SW 1271 (cell line): Measurements from ENCODE around the gene C6orf52.
"Not testable (repeated sequence)": the region's sequence is repeated elsewhere in the genome, so short reads cannot be mapped to it uniquely, and the experiment has no call there.

Source experiments
- DNase-seq, 2 experiments: peaks; one replicate each; lab custom pipeline; 2025; lab: John Stamatoyannopoulos, UW

The C6orf52 gene

DNA sequence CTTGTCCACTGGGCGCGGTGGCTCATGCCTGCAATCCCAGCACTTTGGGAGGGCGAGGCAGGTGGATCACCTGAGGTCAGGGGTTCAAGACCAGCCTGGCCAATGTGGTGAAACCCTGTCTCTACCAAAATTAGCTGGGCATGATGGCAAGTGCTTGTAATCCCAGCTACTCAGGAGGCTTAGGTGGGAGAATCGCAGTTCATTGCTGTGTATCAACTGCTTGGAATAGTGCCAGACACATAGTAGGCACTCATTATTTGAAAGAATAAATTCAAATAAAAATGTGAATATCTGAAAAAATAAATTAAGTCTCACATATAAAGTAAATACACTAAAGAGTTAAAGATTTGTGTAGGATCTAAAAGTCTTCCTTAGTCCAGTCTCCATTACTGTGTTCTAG is 2.2 kb upstream of the C6orf52 start:
- DNase-seq, result no peak

DNA sequence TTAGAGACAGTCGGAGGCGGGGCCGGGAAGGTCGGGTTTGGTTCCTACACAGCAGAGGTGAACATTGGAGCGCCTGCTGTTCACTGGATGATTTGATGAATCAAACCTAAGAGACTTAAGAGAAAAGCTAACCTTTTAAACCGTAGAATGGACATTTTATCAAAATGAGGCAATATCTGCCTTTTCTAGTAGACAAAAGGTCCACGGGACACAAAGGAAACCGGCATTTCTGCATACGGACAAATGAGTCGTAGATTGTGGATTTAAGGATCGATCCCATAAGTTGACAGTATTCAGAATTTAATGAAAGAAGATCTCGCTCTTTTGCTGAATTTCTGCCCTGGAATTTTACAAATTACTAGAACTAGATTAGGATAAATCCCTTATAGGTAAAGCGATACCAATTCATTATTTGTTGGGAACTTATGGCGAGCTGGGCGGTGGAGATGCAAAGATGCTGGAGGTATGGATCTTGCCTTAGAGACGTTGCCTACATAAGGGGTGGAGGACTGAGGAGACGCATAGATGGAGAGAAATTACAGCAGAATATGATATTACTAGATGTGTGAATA is 756 bp upstream of the C6orf52 start:
- no peak for DNase-seq

DNA sequence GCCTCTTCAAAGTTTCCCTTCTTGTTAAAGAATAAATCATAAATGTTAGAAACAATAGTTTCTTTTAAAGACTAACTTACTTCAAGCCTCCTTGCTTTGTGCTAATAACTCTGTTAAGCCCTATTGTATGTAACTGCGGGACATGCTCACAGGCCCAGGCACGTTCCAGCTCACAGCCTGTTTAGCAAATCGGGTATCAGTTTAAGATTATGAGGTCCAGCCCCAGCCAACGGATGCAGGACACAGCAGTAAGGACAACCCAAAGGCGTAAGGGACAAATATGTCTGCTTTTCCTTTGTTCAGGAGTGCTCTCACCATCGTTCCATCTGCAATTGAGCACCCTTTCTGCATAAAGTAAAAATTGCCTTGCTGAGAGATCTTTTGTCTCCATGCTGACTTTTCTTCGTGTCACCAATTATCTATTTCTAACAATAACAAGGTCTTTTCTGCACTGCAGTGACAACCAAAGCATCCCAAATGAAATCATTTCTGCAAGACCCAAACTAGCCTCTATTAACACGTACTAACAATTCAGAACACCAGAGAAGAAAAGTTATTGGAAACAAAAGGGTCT is 1.4 kb downstream of the C6orf52 start:
- no peak for DNase-seq

DNA sequence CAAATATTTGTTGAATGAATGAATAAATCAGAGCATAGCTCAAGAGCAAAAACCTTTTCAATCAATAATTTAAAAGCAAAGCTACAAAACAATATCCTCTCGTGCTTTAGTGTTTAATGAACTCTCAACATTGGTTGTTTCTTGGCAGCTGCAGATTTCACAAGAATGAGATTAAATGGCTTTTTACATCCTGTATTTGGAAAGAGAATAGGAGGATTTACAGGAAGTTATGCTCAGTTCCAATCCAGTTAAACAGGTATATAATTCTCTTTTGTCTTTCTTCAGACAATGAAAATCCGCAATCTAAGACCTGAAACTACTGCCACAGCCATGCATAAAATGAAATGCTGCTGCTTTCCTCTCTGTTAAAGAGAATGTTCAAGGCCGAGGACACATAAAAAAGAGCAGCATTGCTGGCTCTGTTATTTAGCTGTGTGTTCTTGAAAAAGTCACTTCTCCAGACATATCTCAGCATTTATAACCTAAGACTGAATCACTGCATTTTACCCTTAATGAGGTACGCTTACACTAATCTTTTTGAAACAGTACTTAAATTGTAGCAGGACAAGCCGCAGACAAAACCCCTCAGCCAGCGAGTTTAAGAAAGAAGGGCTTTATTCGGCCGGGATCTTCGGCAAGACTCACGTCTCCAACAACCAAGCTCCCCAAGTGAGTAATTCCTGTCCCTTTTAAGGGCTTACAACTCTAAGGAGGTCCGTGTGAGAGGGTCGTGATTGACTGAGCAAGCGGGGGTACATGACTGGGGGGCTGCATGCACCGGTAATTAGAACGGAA is 3.6 kb downstream of the C6orf52 start:
- DNase-seq, result no peak

DNA sequence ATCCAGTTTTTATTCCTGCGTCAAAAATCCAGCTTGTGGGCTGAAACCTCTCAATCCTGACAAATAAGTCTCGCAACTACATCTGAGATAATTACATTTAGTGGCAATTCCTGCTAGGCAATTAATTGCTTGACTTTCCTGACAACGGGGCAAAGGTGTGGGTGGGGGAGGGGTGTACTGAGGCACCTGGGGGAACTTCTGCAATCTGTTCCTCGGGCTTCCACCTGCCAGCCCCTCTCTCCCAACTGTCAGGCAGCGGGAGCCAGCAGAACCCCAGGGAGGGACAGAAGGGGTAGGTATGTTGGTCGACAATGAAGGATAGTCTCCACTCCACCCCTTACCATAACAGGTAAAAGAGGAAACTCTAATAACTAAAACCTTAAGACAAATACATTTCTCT is 6.8 kb downstream of the C6orf52 start:
- DNase-seq, result no peak

DNA sequence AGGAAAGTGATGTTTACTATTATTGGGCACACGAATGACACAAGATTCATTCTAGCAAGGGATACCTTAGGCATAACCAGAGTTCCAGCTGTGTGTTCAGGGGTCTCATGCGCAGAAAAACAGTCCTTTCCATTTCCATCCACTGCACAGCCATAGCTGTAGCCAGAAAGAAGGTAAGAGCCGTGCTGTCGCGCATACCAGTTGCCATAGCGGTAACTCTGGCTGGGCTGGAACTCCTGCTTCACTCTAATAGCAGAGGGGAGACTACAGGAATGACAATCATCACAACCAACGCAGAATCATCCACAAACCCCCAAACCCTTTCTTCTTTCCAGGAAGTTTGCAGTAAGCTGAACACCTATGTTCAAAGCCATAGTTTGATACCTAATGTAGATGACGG is 7.5 kb downstream of the C6orf52 start:
- DNase-seq, result no peak

DNA sequence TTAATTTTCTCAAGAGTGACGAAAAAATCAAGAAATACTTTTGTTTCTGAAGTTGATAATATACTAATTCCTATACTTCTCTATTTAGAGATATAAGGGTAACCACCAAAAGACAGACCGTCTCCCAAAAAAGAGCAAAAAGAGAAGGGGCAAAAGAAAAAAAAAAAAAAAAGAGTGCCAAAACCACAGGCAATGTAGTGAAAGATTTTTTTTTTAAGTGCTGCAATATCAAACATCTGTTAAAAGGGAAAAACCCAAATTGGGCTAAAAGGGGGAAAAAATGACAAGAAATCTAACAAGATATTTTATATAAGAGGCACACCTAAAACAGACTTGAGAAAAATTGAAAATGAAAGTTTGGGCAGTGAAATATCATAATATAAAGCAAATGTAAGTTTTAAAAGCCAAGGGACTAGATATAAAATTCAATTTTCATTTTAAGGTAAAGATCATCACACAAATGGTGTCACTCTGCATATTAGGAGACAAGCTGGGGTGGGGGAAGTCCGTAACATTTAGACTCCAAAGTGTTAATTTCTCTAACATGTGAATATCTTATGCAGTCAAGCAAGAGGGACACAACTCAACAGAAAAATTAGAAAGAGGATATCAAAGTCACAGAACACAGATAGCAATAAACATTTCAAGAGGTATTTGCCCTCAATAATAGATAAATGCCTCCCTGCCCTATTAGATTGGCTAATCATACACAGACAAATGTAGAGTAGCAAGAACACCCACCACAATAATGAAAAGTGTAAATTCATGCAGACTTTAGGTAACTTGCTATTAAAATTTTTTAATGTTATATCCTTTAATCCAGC is 9.1 kb downstream of the C6orf52 start:
- no peak for DNase-seq

DNA sequence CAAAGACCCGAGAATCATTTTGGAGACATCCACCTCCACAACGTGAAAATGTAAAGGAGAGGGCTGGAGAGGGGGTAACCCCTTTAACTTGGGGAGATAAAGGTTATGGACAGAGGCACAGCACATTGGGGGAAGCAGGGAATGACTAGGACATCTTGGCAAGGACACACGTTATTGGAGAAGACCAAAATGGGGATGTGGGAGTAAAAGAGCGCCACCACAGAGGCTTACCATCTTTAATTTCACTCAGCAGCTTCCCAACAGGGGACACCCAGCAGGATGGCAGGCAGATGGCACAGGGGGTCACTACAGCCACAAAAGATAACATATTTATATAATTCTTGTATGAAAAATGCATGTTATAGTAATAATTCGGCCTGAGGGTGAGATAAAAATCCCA is 9.8 kb downstream of the C6orf52 start:
- DNase-seq, result no peak

DNA sequence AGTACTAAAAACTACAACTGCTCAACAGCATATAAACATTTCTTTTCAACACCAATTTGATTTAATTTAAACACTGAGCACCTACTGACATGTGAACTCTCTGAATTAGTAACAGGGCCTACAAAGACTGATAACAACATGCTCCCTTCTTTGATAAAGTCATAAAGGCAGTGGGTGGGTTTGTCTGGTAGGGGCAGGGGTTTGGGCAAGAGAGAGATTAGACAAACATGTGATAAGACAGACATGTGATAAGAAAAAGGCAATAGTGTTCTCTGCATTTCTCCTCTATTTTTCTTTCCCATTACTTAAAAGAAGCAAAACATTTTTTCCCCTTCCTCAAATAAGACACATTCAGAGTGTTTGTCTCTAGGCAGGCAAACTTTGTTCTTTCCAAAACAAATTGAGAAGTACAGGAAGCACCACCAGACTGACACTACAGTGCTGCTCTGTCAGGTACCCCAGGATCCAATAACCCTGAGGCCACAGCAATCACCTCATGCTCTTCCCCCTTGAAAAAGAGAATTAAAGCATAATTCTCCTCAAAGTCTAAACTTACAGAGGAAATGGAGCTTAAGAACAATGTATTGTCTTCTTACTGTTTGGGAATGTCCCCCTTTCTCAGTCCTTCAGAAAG is 11.9 kb downstream of the C6orf52 start:
- DNase-seq, result no peak

DNA sequence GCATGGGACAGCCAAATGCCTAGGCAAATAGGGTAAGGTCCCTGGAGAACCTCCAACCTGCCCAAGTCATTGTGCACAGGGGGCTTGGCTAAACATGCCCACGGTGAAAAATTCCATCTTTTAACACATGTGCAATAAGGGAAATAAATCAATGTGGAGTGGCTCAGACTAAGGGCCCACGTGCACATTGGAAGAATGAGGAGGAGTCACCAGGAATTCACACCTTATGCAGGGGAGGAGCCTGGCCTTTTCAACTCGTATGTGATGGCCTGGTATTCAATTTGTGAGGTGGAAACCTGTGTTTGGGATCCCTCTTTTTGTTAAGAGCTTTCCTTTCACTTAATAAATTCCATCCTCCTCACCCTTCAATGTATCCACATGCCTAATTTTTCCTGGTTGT is 12.6 kb downstream of the C6orf52 start:
- DNase-seq, result no peak

DNA sequence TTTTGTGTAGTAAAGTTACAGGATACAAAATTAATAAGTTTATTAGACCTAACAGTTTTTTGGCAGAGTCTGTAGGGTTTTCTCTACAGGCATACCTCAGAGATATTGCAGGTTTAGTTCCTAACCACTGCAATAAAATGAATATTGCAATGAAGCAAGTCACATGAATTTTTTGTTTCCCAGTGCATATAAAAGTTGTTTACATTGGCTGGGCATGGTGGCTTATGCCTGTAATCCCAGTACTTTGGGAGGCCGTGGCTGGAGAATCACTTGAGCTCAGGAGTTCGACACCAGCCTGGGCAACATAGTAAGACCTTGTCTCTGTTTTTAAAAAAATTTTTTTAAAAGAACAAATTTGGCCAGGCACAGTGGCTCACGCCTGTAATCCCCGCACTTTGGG is 16.0 kb downstream of the C6orf52 start:
- no peak for DNase-seq

DNA sequence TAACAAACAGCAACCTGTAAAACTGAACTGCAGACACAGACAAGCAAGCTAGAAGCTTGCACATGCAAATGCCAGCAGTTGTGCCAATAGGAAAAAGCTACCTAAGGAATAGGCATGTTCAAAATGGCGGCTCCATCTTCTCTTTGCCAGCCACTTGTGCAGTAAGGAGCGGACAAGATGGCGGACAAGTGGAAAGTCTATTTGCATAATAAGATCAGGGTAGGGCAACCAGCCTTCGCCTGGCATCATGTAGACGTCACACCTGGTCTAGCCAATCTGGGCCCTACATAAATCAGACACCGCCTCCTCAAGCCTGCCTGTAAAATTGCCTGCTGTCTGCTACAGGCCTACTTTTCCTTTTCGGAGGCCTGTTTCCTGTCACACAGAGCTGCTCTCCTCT is 18.0 kb downstream of the C6orf52 start:
- DNase-seq, result no peak

DNA sequence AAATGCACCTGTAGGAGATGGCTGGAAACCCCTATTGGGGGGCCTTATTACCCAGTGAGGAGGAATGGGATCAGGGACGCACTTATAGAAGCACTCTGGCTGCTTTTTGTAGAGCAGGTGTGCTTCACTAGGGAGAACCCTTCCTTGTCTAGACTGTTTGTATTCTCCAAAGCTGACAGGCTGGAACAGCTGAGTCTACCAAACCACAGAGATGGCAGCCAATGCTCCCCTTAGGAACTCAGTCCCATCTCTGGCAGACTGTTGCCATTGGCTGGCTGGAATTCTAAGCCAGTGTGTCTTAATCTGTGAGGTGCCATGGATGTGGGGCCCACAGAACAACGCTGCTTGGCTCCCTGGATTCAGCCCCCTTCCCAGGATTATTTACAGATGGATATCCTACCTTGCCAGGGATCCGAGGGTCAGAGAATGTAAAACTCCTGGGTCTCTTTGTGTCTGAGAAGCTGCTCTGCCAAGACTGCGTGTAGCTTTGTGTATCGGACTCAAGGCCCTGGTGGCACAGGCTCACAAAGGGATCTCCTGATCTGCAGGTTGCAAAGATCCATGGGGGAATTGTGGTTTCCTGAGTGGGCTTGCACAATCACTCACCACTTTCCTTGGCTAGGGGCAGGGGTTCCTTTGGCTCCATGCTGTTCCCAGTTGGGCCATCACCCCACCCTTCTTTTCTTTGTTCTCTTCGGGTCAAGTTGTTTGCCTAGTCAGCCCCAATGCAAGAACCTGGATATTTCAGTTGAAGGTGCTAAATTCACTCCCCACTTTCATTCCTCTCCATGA is 26.1 kb downstream of the C6orf52 start:
- DNase-seq, result no peak

DNA sequence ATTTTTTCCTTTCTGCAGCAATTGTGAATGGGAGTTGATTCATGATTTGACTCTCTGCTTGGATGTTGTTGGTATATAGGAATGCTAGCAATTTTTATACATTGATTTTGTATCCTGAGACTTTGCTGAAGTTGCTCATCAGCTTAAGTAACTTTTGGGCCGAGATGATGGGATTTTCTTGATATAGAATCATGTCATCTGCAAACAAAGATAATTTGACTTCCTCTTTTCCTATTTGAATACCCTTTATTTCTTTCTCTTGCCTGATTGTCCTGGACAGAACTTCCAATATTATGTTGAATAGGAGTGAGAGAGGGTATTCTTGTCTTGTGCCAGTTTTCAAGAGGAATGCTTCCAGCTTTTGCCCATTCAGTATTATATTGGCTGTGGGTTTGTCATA is 28.8 kb downstream of the C6orf52 start:
- not testable (repeated sequence) for DNase-seq

DNA sequence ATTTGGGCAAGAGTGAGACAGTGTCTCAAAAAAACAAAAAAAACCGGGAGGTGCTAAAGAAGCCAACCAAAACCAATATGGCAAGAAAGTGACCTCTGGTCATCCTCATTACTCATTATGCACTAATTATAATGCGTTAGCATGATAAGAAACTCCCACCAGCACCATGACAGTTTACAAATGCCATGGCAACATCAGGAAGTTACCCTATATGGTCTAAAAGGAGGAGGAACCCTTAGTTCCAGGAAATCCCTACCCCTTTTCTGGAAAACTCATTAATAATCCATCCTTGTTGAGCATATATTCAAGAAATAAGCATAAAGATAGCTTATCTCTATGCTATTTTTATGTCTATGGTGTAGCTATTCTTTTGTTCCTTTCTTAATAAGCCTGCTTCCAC is 31.7 kb downstream of the C6orf52 start:
- DNase-seq, result no peak

DNA sequence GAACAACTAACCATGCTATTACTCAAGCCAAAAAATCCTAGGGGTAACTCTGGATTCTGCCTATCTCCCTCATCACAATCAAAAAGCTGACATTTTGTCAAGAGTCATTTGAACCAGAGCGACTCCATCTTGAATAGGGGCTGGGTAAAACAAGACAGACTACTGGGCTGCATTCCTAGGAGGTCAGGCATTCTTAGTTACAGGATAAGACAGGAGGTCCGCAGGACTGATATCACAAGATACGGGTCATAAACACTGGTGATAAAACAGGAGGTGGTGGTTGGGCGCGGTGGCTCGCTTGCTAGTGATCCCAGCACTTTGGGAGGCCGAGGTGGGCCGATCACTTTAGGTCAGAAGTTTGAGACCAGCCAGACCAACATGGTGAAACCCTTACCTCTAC is 32.2 kb downstream of the C6orf52 start:
- DNase-seq, result no peak

DNA sequence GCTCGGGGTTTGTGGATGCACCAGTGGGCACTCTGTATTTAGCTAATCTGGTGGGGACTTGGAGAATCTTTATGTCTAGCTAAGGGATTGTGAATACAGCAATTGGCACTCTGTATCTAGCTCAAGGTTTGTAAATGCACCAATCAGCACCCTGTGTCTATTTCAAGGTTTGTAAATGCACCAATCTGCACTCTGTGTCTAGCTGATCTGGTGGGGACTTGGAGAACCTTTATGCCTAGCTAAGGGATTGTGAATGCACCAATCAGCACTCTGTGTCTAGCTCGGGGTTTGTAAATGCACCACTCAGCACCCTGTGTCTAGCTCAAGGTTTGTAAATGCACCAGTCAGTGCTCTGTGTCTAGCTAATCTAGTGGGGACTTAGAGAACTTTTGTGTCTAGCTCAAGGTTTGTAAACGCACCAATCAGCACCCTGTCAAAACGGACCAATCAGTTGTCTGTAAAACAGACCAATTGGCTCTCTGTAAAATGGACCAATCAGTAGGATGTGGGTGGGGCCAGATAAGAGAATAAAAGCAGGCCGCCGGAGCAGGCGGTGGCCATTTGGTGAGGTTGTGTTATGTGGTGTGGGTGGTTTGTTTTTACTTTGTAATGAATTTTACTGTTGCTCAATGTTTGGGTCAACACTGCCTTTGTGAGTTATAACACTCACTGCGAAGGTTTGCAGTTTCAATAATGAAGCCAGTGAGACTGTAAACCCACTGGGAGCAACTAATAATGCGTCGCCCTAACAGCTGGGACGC is 33.8 kb downstream of the C6orf52 start:
- not testable (repeated sequence) for DNase-seq

DNA sequence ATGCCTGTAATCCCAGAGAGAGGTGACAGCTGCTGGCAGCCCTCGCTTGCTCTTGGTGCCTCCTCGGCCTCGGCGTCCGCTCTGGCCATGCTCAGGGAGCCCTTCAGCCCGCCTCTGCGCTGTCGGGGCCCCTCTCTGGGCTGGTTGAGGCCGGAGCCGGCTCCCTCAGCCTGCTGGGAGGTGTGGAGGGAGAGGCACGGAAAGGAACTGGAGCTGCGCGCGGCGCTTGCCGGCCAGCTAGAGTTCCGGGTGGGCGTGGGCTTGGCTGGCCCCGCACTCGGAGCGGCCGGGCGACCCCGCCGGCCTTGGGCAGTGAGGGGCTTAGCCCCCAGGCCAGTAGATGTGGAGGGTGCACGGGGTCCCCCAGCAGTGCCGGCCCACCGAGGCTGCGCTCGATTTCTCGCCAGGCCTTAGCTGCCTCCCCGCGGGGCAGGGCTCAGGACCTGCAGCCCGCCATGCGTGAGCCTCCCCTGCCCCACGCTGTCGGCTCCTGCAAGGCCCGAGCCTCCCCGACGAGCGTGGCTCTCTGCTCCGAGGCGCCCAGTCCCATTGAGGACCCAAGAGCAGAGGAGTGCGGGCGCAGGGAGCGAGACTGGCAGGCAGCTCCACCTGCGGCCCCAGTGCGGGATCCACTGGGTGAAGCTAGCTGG is 34.6 kb downstream of the C6orf52 start:
- no peak for DNase-seq

DNA sequence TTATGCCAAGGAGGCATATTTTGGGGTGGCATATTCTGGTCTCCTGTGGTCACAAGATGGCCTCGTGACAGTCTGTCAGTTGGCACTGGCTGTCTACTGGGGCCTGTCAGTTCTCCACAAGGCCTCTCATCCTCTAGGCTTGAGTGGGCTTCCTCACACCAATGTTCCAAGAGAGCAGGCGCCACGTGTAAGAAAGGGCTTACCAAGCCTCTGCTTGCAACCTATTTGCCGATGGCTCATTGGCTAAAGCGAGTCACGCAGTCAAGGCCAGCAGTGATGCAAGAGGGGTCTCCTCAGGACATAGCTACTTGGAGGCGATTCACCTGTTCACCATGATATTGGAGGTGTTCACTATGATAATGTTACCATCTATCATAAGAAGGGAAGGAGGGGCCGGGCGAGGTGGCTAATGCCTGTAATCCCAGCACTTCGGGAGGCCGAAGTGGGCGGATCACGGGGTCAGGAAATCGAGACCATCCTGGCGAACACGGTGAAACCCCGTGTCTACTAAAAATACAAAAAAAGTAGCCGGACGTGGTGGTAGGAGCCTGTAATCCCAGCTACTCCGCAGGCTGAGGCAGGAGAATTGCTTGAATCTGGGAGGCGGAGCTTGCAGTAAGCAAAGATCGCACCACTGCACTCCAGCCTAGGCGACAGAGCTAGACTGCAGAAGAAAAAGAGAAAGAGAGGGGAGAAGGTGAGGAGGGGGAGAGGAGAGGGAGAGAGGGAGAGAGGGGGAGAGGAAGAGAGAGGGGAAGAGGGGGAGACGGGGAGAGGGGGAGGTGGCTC is 35.3 kb downstream of the C6orf52 start:
- no peak for DNase-seq
